ENCODE data around the gene COL7A1. TPM values are rescaled to one million over a fixed set of nuclear protein-coding genes. Genes with fewer than 3 reads are reported as not detected.
A peak's percentile ranks its signal among the peaks of the same experiment; 100 is the strongest.

Gene COL7A1
- total RNA-seq, 4 donors from 2014 or later, result 0.31 to 2.2 (median 1.9) TPM

DNA sequence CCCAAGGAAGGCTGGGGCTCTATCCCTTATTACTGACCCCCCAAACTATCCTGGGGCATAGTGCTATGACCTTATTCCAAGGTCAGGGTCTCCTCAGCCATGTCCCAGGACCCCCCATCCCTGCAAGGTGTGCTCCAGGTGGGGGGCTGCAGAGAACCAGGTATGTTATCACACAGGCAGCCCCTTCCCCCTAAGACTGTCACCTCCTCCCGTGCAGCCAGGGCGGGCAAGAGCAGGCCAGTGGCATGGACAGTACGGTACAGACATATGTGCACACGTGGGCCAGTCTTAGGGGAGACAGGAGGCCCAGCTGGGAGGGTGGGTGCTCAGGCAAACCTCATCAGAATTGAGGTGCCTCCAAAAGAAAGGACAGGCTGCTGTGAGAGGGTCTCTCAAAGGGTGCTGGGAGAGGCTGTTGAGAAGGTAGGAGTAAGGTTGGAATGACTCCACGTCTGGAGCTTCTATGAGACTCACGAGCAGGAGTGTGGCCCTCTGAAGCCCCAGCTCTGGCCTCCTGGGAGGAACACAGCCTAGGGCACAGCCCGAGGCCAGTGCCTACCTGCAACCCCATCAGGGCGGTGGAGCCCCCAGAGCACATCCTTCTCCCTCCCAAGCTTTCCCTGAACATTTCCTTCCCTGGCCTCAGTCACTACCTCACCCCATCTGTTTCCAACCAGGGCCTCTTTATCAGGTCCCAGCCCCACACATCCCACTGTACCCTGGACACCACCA, 1.7 kb upstream of the COL7A1 start:
- no peak for ATAC-seq (ENCODE audit: low FRiP score)
- DNase-seq (ENCODE audit: low spot score), result no peak
- TF ChIP-seq, protein P1, sequence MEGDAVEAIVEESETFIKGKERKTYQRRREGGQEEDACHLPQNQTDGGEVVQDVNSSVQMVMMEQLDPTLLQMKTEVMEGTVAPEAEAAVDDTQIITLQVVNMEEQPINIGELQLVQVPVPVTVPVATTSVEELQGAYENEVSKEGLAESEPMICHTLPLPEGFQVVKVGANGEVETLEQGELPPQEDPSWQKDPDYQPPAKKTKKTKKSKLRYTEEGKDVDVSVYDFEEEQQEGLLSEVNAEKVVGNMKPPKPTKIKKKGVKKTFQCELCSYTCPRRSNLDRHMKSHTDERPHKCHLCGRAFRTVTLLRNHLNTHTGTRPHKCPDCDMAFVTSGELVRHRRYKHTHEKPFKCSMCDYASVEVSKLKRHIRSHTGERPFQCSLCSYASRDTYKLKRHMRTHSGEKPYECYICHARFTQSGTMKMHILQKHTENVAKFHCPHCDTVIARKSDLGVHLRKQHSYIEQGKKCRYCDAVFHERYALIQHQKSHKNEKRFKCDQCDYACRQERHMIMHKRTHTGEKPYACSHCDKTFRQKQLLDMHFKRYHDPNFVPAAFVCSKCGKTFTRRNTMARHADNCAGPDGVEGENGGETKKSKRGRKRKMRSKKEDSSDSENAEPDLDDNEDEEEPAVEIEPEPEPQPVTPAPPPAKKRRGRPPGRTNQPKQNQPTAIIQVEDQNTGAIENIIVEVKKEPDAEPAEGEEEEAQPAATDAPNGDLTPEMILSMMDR (IDR thresholded peaks at IDR 0.05), result no peak

DNA sequence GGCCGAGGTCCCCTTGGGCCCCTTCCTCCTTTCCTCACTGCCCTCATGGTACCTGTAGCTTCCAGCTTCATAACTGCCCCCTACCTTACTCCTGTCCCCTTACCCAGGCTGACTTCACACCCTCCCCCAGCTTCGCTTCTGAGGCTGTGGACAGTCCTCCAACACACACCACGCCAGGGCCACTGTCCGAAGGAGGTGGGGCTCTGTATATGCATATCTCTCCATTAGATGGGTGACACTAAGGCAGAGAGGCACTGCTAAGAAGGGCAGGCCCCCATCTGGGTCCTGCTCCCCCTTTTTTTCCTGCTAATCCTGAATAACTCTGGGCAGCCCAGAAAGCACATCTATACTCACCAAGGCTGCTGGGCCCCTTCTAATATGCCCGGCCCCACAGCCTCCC, 1.0 kb upstream of the COL7A1 start:
- ATAC-seq (ENCODE audit: low FRiP score) (no peak), DNase-seq (ENCODE audit: low spot score) (no peak)
- TF ChIP-seq, protein P1 (IDR thresholded peaks at IDR 0.05), result no peak

GRCh38 chr3:48595526-48596121, 495 bp upstream of the COL7A1 start:
- TF ChIP-seq, protein P1 (IDR thresholded peaks at IDR 0.05), result no peak
- ATAC-seq (ENCODE audit: low FRiP score), result peak; percentile 65
- DNase-seq (ENCODE audit: low spot score), result peak; percentile 36

DNA sequence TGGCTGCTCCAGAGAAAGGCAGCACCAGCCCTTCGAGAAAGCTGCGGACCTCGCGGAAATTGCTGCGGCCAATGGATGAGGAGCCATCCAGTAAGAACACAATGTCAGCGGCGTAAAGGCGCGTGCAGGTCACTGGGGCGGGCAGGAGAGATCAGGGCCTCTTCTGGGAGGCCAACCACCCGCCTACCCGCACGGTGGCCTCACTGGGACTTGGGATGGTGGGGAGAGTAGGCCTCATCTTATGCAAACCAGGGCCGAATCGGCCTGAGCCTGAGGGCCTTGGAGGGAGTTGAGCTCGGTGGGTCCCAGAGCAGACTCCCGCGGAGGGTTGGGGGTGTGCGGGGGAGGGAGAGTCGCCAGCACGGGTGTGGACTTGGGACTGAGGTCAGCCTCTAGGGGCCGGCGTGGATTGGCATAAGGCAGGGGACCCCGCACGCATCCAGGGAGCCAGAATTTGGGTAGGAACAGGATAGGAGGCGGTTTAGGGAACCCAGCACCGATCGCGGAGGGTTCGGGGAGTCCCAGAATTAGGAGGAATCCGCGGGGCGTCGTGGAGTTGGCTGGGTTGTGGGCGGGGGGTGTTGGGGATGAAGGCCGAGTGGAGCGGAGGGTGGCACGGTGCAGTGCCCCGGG, 596 bp downstream of the COL7A1 start:
- ATAC-seq (ENCODE audit: low FRiP score) (no peak), DNase-seq (ENCODE audit: low spot score) (no peak)
- TF ChIP-seq, protein P1 (IDR thresholded peaks at IDR 0.05), result no peak

- no peak for DNase-seq (ENCODE audit: low spot score)
- no peak for ATAC-seq (ENCODE audit: low FRiP score)
- TF ChIP-seq, protein P1 (IDR thresholded peaks at IDR 0.05), result no peak
Observed at GRCh38 chr3:48593337-48593736, 1.8 kb downstream of the COL7A1 start.

- DNase-seq (ENCODE audit: low spot score), result no peak
- TF ChIP-seq, protein P1 (IDR thresholded peaks at IDR 0.05), result no peak
- no peak for ATAC-seq (ENCODE audit: low FRiP score)
Observed at GRCh38 chr3:48592519-48593087, 2.5 kb downstream of the COL7A1 start.

Data from omental fat pad (tissue), 4 donors.